HG02970 (cell line): ENCODE results near the gene TAMM41.
"Not testable (repeated sequence)": the region's sequence is repeated elsewhere in the genome, so short reads cannot be mapped to it uniquely, and the experiment has no call there.

Experiments used
- ATAC-seq: cut with Tn5 transposase; IDR thresholded peaks from one replicate; pipeline ENCODE4 v1.9.1; 2021; ENCODE audit warnings: mild to moderate bottlenecking, moderate library complexity, moderate number of reproducible peaks; ENCODE audit not compliant: unreplicated experiment, low FRiP score

TAMM41 gene

GRCh38 chr3:11770477-11771391 is 76.0 kb downstream of the TAMM41 start:
- peak; percentile 86 for ATAC-seq

- peak; percentile 11 for ATAC-seq
These were observed 76.8 kb downstream of the TAMM41 start for GRCh38 chr3:11769704-11770476.

- no peak for ATAC-seq
These were observed 78.1 kb downstream of the TAMM41 start for GRCh38 chr3:11768604-11769003.

GRCh38 chr3:11764931-11765363 is 81.7 kb downstream of the TAMM41 start:
- ATAC-seq = no peak

- ATAC-seq = no peak
These were observed 86.7 kb downstream of the TAMM41 start for GRCh38 chr3:11759996-11760395.

DNA sequence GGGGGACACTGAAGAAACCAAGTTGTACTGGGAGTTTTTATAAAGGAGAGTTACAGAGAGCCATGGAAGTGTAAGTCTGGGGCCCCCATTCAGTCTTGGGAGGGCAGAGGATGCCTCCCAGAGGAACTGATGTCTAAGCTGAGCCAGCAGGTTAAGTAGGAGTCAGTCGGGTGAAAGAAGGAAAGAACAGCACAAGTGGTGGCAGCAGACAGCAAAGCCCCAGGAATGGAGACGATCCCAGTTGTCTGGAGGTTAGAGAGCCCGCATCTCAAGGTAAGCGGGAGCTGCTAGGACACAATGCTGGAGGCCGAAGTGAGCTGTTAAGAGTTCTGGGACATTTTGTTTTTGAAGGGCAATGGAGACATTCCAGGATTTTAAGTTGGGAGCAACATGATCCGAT is 88.8 kb downstream of the TAMM41 start:
- no peak for ATAC-seq

DNA sequence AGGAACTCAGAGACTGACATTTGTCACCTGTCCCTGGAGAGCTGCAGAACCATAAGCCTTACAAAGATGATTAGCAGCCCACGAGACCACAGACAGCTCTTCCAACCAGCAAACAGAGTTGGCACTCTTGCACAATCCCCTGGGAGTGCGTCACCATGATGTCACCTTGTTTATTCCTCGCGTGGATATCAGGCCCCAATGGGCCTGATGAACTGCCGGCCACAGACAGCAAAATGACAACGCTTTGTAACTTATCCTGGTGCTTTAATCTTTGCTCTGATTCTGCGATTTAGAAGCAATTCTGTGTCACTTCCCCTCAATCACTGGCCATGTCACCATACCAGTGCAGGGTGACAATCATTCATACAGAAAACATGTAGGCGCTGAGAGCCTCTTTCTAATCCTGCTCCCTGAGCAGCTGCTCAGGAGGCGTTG is 89.2 kb downstream of the TAMM41 start:
- no peak for ATAC-seq

DNA sequence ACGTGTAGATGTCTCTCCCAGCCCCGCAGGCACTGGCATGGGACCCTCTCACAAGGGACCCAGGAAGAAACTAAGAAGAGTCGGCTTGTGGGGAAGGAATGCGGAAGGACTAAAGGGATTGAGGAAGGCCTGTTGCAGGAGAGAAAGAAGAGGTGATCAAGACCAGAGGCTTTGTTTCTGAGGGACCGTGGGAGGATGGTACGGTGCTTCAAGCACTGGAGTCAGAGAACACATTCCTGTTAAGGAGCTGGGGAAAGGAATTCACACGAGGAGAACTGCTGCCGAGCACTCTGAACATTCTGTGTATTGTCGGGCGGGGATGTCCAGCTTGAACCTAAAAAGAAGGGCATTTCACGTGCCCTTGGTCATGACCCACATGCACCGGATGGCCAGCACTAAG is 91.4 kb downstream of the TAMM41 start:
- ATAC-seq = no peak

- ATAC-seq = not testable (repeated sequence)
These were observed 94.4 kb downstream of the TAMM41 start for GRCh38 chr3:11752254-11752653.

DNA sequence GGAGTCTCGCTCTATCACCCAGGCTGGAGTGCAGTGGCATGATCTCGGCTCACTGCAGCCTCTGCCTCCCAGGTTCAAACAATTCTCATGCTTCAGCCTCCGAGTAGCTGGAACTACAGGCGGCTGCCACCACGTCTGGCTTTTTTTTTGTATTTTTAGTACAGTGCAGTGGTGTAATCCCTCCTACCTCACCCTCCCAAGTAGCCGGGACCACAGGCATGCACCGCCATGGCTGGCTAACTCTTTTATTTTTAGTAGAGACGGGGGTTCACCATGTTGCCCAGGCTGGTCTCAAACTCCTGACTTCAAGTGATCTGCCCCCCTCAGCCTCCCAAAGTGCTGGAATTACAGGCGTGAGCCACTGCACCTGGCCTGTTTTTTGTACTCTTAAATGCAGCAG is 98.4 kb downstream of the TAMM41 start:
- not testable (repeated sequence) for ATAC-seq
